GM18498 (cell line): ENCODE data around the gene APOB.

Experiments
- ATAC-seq: cut with Tn5 transposase; IDR thresholded peaks from one replicate; pipeline ENCODE4 v1.9.1; 2021; ENCODE audit warnings: mild to moderate bottlenecking, moderate library complexity; ENCODE audit not compliant: unreplicated experiment

APOB gene

GRCh38 chr2:21047141-21048009 is 3.5 kb upstream of the APOB start:
- no peak for ATAC-seq

GRCh38 chr2:21046506-21046905 is 2.6 kb upstream of the APOB start:
- no peak for ATAC-seq

- ATAC-seq: no peak
These were observed 960 bp upstream of the APOB start for GRCh38 chr2:21044694-21045371.

GRCh38 chr2:21042958-21043743 is 722 bp downstream of the APOB start:
- peak; percentile 82 for ATAC-seq

- ATAC-seq: no peak
These were observed 1.2 kb downstream of the APOB start for GRCh38 chr2:21042708-21042957.

GRCh38 chr2:21041943-21042707 is 1.7 kb downstream of the APOB start:
- no peak for ATAC-seq

- no peak for ATAC-seq
These were observed 2.4 kb downstream of the APOB start for GRCh38 chr2:21041462-21041861.

- ATAC-seq: no peak
These were observed 3.1 kb downstream of the APOB start for GRCh38 chr2:21040468-21041377.

- ATAC-seq: no peak
These were observed 3.9 kb downstream of the APOB start for GRCh38 chr2:21039979-21040467.

- ATAC-seq: no peak
These were observed 4.8 kb downstream of the APOB start for GRCh38 chr2:21039080-21039556.

- no peak for ATAC-seq
These were observed 5.3 kb downstream of the APOB start for GRCh38 chr2:21038403-21039073.

- ATAC-seq: no peak
These were observed 6.2 kb downstream of the APOB start for GRCh38 chr2:21037671-21038108.

GRCh38 chr2:21036708-21037670 is 6.9 kb downstream of the APOB start:
- no peak for ATAC-seq

GRCh38 chr2:21035974-21036707 is 7.7 kb downstream of the APOB start:
- ATAC-seq: no peak

- ATAC-seq: no peak
These were observed 8.4 kb downstream of the APOB start for GRCh38 chr2:21035282-21035973.

- ATAC-seq: no peak
These were observed 8.9 kb downstream of the APOB start for GRCh38 chr2:21034972-21035279.
